Fibroblast of mammary gland (primary cell): Measurements from ENCODE around the gene RASAL2.

Experiments
- DNase-seq: peaks from one replicate; pipeline ENCODE4 v3.0.0-alpha.2; 2010; ENCODE audit warnings: low read depth
- H3K4me3 ChIP-seq: 2 replicates; pipeline ENCODE4 v1.5.1; 2011; ENCODE audit warnings: low read depth, mild to moderate bottlenecking, low read length, moderate library complexity; ENCODE audit not compliant: control insufficient read depth
- TF ChIP-seq, protein P1 (sequence below): conservative IDR thresholded peaks from 2 replicates; pipeline ENCODE4 v1.5.1; 2011; ENCODE audit warnings: low read depth, low read length, inconsistent platforms; ENCODE audit not compliant: control insufficient read depth, insufficient read depth

Gene RASAL2

GRCh38 chr1:178142806-178143205 lies 48.9 kb downstream of the RASAL2 start:
- TF ChIP-seq, protein P1, sequence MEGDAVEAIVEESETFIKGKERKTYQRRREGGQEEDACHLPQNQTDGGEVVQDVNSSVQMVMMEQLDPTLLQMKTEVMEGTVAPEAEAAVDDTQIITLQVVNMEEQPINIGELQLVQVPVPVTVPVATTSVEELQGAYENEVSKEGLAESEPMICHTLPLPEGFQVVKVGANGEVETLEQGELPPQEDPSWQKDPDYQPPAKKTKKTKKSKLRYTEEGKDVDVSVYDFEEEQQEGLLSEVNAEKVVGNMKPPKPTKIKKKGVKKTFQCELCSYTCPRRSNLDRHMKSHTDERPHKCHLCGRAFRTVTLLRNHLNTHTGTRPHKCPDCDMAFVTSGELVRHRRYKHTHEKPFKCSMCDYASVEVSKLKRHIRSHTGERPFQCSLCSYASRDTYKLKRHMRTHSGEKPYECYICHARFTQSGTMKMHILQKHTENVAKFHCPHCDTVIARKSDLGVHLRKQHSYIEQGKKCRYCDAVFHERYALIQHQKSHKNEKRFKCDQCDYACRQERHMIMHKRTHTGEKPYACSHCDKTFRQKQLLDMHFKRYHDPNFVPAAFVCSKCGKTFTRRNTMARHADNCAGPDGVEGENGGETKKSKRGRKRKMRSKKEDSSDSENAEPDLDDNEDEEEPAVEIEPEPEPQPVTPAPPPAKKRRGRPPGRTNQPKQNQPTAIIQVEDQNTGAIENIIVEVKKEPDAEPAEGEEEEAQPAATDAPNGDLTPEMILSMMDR = no peak
- H3K4me3 ChIP-seq = no peak overlapping the region
- no peak for DNase-seq

- TF ChIP-seq, protein P1 = no peak
- no peak overlapping the region for H3K4me3 ChIP-seq
- peak; percentile 71 for DNase-seq
Observed at GRCh38 chr1:178143730-178144690, 50.1 kb downstream of the RASAL2 start.

DNA sequence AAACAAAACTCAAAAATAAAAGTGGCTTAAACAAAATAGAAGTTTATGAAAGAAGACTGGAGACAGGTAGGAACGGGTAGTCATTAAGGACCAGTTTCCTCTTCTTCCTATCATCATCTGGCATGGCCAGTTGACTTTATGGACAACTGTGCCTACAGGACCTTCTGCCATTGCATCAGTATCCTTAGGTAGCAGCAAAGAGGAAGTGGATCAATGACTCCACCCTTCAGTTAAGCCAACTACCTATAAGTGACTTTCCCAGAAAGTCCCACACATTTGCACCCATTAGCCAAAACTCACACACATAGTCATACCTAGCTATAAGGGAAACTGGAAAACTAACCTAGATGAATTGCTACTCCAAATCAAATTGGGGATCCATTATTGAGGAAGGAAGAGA lies 51.7 kb downstream of the RASAL2 start:
- TF ChIP-seq, protein P1 = no peak
- DNase-seq = no peak
- no peak overlapping the region for H3K4me3 ChIP-seq

GRCh38 chr1:178146436-178146835 lies 52.5 kb downstream of the RASAL2 start:
- no peak for DNase-seq
- TF ChIP-seq, protein P1 = no peak
- no peak overlapping the region for H3K4me3 ChIP-seq

DNA sequence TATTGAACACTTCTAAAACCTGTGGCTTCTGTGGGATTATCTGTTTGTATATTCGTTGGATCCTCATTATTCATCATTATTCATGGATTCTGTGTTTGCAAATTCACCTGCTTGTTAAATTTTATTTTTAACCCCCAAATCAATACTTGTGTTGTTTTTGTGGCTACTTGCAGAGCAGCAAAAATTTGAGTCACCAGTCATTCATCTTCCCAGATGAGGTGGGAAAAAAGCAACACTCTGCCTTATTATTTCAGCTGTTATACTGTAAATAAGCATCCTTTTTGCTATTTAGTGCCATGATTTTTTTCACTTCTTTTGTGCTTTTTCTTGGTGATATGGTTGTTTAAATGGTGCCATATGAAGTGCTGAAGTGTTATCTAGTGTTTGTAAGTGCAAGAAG lies 56.7 kb downstream of the RASAL2 start:
- peak; percentile 38 for DNase-seq

DNA sequence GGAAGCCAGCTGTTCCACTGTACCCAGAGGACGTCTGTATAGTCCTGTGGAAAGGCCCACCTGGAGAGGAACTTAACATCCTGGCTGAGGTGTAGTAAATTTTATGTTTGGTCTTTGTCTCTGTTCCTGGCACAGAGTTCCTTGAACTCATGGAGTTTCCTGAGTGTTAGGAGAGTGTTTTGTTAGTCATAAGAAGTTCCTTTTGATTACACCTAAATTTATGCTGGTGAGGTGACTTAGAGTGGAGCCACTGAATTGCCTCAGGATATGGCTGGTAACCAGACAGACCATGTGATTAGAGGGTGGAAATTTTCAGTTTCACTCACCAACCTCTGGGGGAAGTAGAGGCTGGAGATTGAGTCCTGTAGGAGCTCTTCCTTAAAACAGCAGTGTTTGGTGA lies 57.9 kb downstream of the RASAL2 start:
- DNase-seq = no peak
- no peak overlapping the region for H3K4me3 ChIP-seq
- TF ChIP-seq, protein P1 = no peak

More for the DNA sequence above, 56.7 kb downstream of the RASAL2 start:
- TF ChIP-seq, protein P1 = no peak
- no peak overlapping the region for H3K4me3 ChIP-seq
